ENCODE data around the gene PPRC1. TPM values are rescaled to one million over a fixed set of nuclear protein-coding genes. Genes with fewer than 3 reads are reported as not detected.

The PPRC1 gene
- total and polyA plus RNA-seq, 2 donors (not counting 1 experiment from before 2014, with no cell fraction given): 23.3 to 36.3 TPM

- Histone ChIP-seq H3K4me3 (ENCODE audit: control extremely low read depth in 1 of 5, extremely low read depth in 1 of 5, insufficient read depth in 1 of 5, low read depth in 2 of 5, low read length in 4 of 5) (no peak overlapping the region), H3K27ac (ENCODE audit: low read length in 2 of 2) (no peak overlapping the region), H4K20me1 (ENCODE audit: control insufficient read depth, insufficient read depth, low read length, poor library complexity, severe bottlenecking) (peaks cover 71% of the 10 kb centered on the region), H2AFZ (ENCODE audit: insufficient read depth, low read depth, low read length, poor library complexity, severe bottlenecking) (no peak overlapping the region), H3K4me2 (replicated peaks; ENCODE audit: low read depth, low read length, poor library complexity, severe bottlenecking) (no peak overlapping the region), H3K36me3 (replicated peaks in 1 of 2; ENCODE audit: control extremely low read depth in 1 of 2, control insufficient read depth in 1 of 2, extremely low read depth in 1 of 2, insufficient read depth in 2 of 2, low read length in 1 of 2) (peaks cover 6 to 44% of the 10 kb centered on the region in 2 experiments), H3K9ac (ENCODE audit: low read length) (no peak overlapping the region), H3K4me1 (ENCODE audit: control insufficient read depth in 2 of 2, insufficient read depth in 2 of 2, low read length in 2 of 2) (peaks cover 17 to 24% of the 10 kb centered on the region in 2 donors), H3K27me3 (replicated peaks in 1 of 4; ENCODE audit: control extremely low read depth in 1 of 4, control insufficient read depth in 3 of 4, insufficient read depth in 4 of 4, low read length in 3 of 4) (no peaks in the 10 kb centered on the region), H3K79me2 (ENCODE audit: control insufficient read depth, insufficient read depth, low read length) (peaks cover 42% of the 10 kb centered on the region), H3K9me3 (ENCODE audit: control extremely low read depth in 1 of 3, control insufficient read depth in 2 of 3, insufficient read depth in 1 of 3, low read length in 2 of 3) (no peaks in the 10 kb centered on the region)
- no peak overlapping the region for H3K27ac Mint-ChIP-seq
- H3K27me3 Mint-ChIP-seq: no peaks in the 10 kb centered on the region
- WGBS (ENCODE audit: insufficient coverage): 97% methylated on average over 24 of the region's 24 CpGs
- DNase-seq (no peak), ATAC-seq (ENCODE audit: low read depth) (no peak)
- no peaks in the 10 kb centered on the region for H3K9me3 Mint-ChIP-seq (ENCODE audit: insufficient read depth)
- ChIA-PET POLR2A (no interaction called here), CTCF (interaction anchor here (0.7 kb wide), 1 partner anchor 36 kb away, joined by 3 read pairs; no protein-coding TSS in a partner anchor)
- H3K4me3 Mint-ChIP-seq: no peak overlapping the region
- intact Hi-C loops (cut with micrococcal nuclease): no loop called here
- no peak for TF ChIP-seq CTCF (IDR thresholded peaks at IDR 0.05)
- H3K4me1 Mint-ChIP-seq: peaks cover 21% of the 10 kb centered on the region
Measured at GRCh38 chr10:102109166-102110116, 23.4 kb upstream of the PPRC1 start.

DNA sequence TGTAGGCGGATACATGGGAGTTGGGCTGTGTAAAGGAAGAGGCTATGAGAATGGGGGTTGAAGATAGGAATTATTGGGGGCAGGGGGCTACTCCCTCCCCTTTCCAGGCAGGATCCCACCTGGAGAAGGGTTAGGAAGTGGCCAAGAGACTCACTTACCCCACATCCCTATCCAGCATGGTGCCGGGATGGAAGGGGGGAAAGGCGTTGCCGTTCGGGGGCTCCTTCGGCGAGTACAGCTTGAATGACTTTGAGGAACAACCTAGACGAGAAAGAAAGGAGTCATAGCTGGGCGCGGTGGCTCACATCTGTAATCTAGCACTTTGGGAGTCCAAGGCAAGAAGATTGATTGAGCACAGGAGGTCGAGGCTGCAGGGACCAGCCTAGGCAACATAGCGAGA, 21.6 kb upstream of the PPRC1 start:
- no peaks in the 10 kb centered on the region for H3K27me3 ChIP-seq (replicated peaks in 1 of 4; ENCODE audit: control extremely low read depth in 1 of 4, control insufficient read depth in 3 of 4, insufficient read depth in 4 of 4, low read length in 3 of 4)
- CTCF ChIA-PET: interaction anchor here (0.8 to 2.1 kb wide), 3 partner anchors 20 to 39 kb away, joined by 3 to 6 read pairs (median 3); no protein-coding TSS in a partner anchor
- Mint-ChIP-seq H3K9me3 (ENCODE audit: insufficient read depth) (no peaks in the 10 kb centered on the region), H3K27ac (no peak overlapping the region), H3K4me3 (no peak overlapping the region), H3K4me1 (peaks cover 30% of the 10 kb centered on the region), H3K27me3 (no peaks in the 10 kb centered on the region)
- intact Hi-C loops (cut with micrococcal nuclease): no loop called here
- H3K4me2 ChIP-seq (replicated peaks; ENCODE audit: low read depth, low read length, poor library complexity, severe bottlenecking): no peak overlapping the region
- TF ChIP-seq CTCF (IDR thresholded peaks at IDR 0.05) (no peak), EZH2 (IDR thresholded peaks at IDR 0.05; ENCODE audit: borderline replicate concordance, insufficient read depth, low read depth, low read length, poor library complexity, severe bottlenecking) (no peak)
- POLR2A ChIA-PET: no interaction called here
- no peak for ATAC-seq (ENCODE audit: low read depth)
- H3K79me2 ChIP-seq (ENCODE audit: control insufficient read depth, insufficient read depth, low read length): peaks cover 58% of the 10 kb centered on the region
- H3K27ac ChIP-seq (ENCODE audit: low read length in 2 of 2): no peak overlapping the region
- H3K9ac ChIP-seq (ENCODE audit: low read length): no peak overlapping the region
- H3K36me3 ChIP-seq (replicated peaks in 1 of 2; ENCODE audit: control extremely low read depth in 1 of 2, control insufficient read depth in 1 of 2, extremely low read depth in 1 of 2, insufficient read depth in 2 of 2, low read length in 1 of 2): peaks cover 6 to 44% of the 10 kb centered on the region in 2 experiments
- H2AFZ ChIP-seq (ENCODE audit: insufficient read depth, low read depth, low read length, poor library complexity, severe bottlenecking): no peak overlapping the region
- no peak overlapping the region for H3K4me3 ChIP-seq (ENCODE audit: control extremely low read depth in 1 of 5, extremely low read depth in 1 of 5, insufficient read depth in 1 of 5, low read depth in 2 of 5, low read length in 4 of 5)
- no peaks in the 10 kb centered on the region for H3K9me3 ChIP-seq (ENCODE audit: control extremely low read depth in 1 of 3, control insufficient read depth in 2 of 3, insufficient read depth in 1 of 3, low read length in 2 of 3)
- 91% methylated on average over 10 of the region's 12 CpGs for WGBS (ENCODE audit: insufficient coverage)
- H4K20me1 ChIP-seq (ENCODE audit: control insufficient read depth, insufficient read depth, low read length, poor library complexity, severe bottlenecking): peaks cover 71% of the 10 kb centered on the region
- no peak for DNase-seq
- H3K4me1 ChIP-seq (ENCODE audit: control insufficient read depth in 2 of 2, insufficient read depth in 2 of 2, low read length in 2 of 2): peaks cover 30 to 38% of the 10 kb centered on the region in 2 donors
